Activated CD4-positive, alpha-beta T cell treated with anti-CD3 and anti-CD28 coated beads for 24 hours (primary cell): Measurements from ENCODE around the gene TAT.
A peak's percentile ranks its signal among the peaks of the same experiment; 100 is the strongest.
"Not testable (repeated sequence)": the region's sequence is repeated elsewhere in the genome, so short reads cannot be mapped to it uniquely, and the experiment has no call there.

Experiments used
- DNase-seq, 2 donors: peaks; one replicate each; pipeline ENCODE4 v3.0.0-alpha.2; 2020; ENCODE audit warnings: low read depth in 2 of 2

TAT gene

DNA sequence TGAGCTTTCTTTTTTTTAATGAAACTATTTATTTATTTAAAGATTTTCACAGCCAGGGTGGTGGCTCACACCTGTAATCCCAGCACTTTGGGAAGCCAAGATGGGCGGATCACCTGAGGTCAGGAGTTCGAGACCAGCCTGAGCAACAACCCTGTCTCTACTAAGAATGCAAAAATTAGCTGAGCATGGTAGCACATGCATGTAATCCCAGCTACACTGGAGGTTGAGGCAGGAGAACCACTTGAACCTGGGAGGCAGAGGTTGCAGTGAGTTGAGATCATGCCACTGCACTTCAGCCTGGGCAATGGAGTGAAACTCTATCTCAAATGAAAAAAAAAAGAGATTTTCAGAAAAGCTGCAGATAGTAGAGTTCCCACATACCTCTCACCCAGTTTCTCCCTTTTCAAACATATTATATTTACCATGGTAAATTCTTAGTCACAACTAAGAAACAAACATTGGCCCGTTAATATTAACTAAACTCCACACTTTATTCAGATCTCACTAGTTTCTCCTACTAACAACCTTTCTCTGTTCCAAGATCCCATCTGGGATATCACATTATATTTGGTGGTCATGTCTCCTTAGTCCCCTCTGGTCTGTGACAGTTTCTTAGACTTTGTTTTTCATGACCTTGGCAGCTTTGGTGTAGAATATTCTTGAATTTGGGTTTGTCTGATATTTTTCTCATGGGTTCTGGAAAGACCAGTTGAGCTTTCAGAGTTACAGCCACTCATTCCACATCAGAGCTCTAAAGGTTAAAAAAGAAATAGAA lies 7.8 kb upstream of the TAT start:
- no peak for DNase-seq

DNA sequence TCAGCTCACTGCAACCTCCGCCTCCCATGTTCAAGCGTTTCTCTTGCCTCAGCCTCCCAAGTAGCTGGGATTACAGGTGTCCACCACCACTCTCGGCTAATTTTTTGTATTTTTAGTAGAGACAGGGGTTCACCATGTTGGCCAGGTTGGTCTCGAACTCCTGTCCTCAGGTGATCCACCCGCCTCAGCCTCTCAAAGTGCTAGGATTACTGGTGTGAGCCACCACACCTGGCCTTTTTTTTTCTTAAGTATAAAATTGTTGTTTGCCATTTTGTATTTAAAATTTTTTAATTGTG lies 5.6 kb upstream of the TAT start:
- DNase-seq, result not testable (repeated sequence)

DNA sequence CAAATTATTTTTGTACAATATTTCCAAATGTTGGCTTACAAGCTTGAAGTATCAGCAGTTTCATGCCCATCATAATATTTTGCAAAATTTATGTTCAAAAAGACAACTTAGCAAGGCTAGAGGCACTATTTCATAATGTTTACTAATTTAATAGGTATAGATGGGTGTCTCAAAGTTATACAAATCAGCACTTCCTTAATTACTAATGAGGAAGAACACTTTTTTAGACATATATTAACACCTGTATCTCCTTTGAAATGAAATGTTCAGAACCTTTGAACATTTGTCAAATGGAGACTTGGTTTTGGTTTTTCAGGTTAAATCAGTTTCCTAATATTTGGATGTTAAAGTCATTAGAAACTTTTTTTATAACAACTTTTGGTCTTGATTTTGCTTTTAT lies 2.2 kb downstream of the TAT start:
- no peak for DNase-seq

DNA sequence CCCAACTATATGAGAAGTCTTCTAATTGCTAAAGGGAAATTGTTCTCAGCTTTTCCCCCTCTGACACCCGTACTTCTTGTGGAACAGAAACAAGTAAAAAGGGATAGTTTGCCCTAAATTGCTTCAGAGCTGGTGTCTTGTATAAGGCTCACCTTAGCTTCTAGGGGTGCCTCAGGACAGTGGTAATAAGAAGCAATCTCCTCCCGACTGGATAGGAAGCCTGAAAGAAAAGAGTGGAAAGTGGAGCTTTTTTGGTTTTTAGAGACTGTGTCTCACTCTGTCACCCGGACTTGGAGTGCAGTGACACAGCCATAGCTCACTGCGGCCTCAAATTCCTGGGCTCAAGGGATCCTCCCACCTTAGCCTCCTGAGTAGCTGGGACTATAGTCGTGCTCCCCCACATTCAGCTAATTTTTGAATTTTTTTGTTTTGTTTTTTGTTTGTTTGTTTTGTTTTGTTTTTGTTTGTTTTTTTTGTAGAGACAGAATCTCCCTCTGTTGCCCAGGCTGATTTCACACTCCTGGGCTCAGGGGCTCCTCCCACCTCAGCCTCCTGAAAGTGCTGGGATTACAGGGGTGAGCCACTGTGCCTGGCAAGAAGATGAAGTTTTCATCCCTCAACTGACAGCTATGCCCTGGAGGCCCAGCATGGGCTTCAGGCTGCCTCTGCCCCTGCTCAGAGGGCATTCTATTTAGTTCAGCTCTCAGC lies 3.4 kb downstream of the TAT start:
- no peak for DNase-seq

DNA sequence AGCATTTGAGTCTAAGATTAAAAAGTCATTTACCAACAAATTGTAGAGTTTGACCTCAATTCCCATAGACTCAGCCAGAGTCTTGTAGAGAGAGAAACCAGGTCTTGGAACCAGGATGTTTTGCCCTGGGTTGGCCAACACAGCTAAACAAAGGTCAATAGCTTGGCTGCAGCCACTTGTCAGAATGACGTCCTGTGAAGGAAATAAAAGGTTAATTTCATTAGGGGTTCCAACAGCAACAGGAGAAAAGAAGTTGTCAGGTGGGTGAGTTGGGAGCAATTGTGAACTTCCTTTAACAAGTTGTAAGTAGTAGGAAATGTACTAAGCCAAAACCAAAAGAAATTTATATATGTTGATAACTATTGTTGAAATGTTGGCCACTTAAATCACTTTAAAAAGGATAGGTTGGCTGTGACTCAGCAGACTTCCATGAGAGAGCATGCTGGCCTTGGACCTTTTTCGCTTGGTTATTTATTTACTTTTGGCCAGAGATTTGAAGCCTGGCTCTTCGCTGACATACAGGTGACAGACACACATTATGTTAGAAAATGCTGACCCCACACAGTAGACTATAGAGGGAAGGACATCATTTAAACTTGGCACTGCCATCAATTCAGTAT lies 4.3 kb downstream of the TAT start:
- DNase-seq, result no peak

DNA sequence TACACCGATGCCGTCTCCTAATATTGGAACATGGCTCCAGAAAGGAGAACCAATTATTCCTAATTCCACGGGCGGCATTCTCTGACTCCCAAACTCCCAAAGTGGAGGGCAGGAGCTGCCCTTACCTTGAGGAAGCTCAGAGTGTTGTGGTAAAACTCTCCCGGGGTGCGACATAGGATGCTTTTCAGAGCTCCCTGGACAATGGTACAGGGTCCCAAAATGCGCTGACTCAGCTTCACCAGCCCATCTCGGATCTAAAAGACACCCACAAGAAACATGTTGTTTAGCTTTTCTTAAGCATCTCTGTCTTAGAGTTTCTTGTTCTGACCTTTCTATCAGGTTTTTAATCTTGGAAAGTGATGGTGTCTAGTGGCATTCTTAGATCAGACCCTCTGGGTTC lies 6.7 kb downstream of the TAT start:
- DNase-seq, result no peak

DNA sequence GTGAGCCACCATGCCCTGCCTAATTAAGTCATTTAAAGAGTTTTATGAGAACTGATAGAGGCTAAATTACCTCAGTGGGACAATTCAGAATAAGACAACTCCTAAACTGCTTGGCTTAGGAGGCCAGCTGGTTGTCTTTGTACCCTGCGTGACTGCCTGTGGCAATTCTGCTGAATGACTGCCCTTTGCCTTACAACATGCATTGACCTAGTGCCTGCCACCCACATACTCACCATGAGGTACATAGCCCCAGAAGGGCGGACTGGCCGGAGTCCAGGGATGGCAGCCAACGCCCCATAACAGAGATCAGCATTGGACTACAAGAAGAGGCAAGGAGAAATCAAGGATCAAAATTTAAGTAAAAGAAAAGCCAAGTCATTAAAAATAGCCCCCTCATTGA lies 7.3 kb downstream of the TAT start:
- no peak for DNase-seq

DNA sequence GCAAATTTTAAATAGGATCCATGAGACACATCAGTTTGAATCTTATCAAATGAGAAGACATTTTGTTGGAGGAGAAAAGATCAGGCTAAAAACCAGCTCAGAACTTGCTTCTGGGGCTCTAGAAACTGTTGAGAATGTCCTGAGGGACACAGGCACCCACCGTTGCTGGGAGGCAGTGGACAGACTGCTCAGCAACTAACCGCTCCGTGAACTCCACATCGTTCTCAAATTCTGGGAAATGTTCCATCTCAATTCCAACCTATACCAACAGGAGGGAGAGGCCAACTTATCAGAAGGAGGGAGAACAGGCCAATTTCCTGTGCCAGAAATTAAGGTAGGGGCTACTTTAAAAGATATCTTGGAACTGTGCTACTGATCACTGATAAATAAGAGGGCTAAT lies 8.3 kb downstream of the TAT start:
- DNase-seq, result no peak

DNA sequence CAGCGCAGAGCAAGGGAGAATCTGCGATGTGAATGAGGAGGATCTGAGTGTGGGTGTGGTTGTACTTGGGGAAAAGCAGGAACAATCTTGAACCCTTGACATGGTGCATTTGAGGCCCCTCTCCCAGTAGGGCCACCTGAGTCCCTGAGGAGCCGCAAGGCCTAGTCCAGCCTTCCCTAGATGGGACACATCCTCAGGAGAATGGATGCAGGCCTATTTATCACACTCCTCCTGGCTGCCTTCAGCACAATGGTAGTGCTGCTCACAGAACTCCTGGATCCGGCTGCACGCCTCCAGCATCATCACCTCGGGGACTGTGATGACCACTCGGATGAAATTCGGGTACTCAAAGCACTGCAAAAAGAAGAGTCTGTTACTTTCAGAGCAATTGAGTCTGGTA lies 9.0 kb downstream of the TAT start:
- DNase-seq, result no peak

DNA sequence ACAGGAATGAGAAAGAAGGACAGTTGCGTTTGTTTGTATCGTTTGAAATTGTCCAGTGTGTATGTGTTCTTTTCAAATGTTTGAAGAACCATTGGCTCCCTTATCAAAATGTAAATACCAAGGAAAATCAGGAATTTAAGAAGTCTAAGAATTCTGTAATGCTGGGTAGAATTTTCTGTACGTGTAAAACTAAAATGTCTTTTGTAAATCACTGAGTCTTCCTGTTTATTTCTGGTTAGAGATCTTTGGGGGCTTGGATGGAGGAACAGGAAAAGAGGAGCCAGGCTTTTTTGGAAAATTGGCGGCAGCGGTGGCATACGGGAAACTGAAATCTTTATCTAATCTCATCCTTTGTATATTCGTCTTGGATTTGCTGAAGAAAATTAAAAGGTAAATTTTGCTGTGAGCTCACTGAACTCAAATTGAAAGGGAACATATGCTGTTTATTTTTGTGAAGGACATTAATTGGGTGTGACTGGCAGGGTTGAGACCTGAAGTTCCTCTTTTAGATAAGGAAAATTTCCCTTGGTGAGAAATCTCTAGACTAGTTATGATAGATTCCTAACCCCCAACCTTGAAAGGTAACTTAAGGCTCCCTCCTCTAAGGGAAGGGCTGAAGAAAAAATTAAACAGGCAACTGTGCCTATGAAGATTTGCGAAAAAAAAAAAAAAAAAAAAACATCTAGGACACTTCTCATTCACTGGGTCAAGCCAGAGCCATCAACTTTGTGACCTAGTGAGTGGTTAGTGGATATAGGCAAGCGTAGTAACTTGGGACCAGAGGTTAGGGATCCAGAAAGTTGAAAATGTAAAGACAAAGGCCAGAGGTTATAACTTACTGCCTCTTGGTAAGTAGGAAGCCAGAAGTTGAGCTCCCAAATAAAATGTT lies 10.8 kb downstream of the TAT start:
- DNase-seq, result no peak

DNA sequence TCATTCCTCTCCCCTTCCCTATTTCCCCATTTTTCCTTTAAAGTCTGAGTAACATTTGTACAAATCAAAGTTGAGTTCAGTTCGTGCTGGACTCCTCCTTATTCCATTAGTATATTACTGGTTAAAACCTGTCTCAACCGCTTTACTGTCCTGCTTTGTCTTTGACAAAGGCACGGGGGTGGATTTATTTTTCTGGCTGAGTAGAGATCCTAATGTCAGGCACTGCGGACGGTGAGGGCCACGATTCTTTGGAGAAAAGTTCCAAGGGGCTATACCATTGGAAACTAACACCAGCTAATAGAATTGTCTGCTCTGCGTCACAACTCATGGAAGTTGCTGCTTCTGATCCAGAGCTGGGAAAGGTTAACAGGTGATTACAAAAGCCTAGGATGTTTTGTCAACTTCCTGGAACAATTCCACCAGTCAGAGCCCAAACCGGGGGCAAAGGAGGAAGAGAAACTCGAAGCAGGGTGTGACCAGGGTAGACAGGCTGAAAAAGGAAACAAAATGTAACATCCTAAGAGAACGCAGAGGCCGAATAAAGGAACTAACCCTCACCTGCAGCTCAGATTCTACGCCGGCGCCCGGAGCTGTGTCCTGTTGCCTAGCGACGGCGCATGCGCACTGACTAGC lies 12.4 kb downstream of the TAT start:
- DNase-seq, result no peak

DNA sequence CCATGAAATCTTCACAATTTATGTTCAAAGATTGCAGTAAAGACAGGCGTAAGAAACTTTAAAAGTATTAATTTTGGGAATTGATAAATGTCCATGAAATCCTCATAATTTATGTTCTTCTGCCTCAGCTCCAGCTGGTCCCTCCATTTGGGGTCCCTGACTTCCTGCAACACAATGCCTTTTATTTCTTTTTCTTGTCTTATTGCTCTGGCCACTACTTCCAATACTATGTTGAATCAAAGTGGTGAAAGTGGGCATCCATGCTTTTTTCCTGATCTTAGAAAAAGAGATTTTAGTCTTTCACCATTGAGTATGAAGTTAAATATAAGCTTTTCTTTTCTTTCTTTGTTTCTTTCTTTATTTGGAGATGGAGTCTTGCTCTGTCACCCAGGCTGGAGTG lies 14.3 kb downstream of the TAT start:
- no peak for DNase-seq

DNA sequence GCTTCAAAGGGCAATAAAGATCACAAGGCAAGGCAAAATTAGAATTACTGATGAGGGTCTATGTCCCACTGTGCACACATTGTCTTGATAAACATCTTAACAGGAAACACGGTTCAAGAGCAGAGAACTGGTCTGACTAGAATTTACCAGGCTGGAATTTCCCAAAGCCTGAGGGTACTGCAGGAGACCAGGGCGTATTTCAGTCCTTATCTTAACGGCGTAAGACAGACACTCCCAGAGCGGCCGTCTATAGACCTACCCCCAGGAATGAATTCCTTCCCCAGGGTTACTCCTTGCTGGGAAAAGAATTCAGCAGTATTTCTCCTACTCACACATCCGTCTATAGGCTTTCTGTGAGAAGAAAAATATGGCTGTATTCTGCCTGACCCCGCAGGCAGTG lies 15.0 kb downstream of the TAT start:
- DNase-seq, result not testable (repeated sequence)

DNA sequence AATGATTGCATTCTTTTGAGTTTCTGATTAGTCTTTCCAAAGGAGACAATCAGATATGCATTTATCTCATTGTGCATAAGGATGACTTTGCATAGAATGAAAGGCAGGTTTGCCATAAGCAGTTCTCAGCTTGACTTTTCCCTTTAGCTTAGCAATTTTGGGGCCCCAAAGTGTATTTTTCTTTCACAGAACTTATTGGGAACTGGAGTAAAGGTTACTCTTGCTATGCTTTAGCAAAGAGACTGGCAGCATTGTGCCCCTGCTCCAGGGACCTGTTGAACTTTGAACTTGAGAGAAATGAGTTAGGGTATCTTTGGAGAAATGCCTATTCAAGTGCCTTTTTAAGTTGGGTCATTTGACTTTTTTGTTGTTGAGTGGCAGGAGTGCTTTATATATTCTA lies 17.0 kb downstream of the TAT start:
- DNase-seq, result no peak

DNA sequence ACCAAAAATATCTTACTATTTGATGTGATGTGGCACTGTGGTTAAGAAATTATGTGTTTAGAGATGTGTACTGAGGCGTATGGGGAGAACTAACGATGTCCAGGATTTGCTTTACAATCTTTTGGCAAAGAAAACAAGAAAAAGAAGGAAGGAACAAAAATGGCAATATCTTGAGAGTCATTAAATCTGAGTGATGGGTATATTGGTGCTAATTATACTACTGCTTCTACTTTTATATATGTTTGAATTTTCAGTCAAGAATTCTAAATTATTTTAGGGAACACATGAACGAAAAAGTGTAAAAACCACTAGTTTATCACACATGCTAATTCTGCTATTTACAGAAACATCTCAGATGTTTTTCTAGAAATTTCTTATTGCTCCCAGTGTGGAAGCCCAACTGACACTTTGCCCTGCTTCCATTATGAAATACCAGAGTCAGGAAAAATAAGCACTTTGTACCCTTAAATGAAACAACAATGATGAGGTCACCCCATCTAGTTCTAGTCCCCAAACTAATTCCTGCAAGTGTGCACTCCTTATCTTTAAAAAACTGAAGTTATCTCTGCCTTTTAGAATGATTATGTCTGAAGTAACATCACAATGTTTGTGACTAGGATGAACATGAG lies 18.8 kb downstream of the TAT start:
- no peak for DNase-seq

DNA sequence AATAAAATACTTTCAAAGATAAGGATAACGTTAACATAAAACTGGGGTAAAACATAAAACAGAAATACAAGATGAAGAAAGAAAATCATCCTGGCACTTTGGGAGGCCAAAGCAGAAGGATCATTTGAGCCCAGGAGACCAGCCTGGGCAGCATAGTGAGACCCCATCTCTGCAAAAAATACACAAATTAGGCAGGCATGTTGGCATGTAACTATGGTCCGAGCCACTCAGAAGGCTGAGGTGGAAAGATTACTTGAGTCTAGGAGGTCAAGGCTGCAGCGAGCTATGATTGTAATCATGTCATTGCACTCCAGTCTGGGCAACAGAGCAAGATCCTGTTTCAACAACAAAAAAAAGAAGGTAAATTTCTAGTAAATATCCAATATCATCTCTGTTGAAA lies 19.6 kb downstream of the TAT start:
- DNase-seq, result no peak

DNA sequence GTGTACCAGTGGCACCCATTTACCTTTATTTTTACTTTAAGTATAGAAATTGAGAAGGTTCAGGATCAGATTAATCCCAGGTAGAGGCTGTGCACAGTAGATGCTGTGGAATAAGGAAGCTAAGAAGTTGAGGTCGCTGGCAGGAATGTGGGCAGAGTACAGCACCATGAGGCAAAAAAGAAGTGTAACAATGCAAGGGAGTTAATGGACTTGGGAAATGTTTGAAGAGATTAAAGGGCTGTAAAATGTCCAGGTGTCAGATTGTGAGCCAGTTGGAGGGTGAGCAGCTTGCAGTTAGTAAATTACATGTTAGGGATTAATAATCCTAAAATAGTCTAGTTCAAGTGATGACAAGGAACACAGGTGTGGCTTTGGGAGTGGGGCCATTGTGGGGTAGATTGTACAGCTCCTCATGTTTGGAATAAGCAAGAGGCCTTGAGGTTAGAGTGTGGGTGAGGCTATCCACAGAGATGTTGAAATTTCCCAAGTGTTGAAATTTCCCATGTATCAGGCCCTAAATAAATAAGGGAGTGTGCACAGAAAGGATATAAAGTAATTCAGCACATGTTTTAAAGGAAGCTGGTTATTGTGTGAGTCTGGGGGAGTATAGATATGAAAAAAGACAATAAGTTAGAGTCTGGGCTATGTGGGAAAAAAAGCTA lies 21.5 kb downstream of the TAT start:
- DNase-seq, result no peak

DNA sequence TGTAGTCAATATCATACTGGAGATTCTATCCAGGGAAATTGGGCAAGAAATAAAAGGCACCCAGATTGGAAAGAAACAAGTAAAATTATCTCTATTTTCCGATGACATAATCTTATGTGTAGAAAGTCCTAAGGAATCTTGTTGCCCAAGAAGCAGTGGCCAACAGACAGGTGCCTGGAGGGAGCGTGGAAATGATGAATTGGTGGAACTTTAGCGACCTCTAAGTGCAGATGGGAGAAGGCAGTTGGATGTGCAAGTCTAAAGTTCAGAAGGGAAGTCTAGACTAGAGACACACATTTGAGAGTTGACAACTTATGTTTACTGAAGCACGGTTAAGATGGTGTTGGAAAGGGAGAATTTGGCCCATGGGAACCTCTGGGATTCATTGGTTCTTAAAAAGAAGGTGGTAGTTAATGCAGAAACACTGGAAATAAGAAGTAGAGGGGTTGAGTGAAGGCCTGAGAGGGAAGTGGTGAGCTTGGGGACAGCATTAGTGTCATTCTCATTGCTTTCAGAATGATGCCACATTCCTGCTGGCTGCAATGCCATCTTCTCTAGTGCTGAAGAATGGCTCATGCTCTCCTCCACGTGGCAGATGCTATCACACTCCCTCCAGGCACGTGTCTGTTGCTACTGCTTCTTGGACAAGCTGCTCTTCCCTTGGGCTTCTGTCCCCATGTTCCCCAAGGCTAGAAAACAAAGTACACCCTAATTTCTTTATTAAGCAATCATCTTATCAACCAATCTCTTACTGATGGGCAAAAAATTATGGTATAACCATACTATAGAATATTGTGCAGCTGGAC lies 24.0 kb downstream of the TAT start:
- no peak for DNase-seq

DNA sequence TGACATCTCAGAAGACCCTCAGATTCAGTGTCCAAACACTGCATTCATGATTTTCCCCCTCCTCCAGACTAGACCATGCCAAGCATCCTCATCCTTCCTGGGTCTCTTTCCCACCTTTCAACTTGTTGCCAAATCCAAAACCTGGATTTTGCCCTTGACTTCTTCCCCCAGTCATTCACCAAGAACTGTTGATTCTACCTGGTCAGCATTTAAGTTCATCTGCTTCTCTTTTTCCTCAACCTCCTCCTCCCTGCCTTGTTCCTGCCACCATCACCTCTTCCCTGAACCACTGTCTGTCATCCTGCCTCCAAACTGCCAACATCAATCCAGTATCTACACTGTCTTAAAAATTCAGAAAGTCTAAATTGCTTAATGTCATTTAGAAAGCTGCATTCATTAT lies 29.7 kb downstream of the TAT start:
- no peak for DNase-seq

DNA sequence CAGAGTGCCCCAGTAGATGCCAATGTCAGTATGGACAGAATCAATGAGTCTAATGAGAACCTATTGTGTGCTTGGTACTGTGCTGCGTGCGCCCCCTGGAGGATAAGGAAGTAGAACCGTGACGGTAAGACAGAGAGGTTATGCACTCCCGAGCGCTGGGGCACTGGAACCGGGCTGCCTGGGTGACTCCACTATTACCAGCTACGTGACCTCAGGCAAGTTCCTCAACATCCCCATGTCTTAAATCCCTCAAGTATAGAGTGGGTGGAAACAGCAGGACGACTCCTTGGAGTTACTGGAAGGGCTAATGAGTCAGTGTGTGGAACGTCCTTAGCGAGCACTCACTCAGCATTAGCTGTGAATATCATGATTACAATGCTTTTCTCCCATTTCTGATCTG lies 34.5 kb downstream of the TAT start:
- DNase-seq, result peak; percentile 44 to 50
